NB4 (cell line): ENCODE results near the gene BCL11B.

Source experiments
- DNase-seq: peaks from one replicate; pipeline ENCODE4 v3.0.0; 2010; ENCODE audit warnings: low read depth
- H3K4me3 ChIP-seq: one replicate; pipeline ENCODE4 v1.5.1; 2011; ENCODE audit warnings: mild to moderate bottlenecking, low read depth, low read length, moderate library complexity
- CTCF ChIP-seq: IDR thresholded peaks from one replicate; pipeline ENCODE4 v1.5.1; 2012; ENCODE audit warnings: low read depth, low read length
- MAX ChIP-seq: IDR thresholded peaks from 2 replicates; pipeline ENCODE4 v1.6.1; 2011; ENCODE audit warnings: low read depth, low read length
- MYC ChIP-seq: IDR thresholded peaks from 2 replicates; pipeline ENCODE4 v1.6.1; 2011; ENCODE audit warnings: low read depth, low read length
- POLR2A ChIP-seq: IDR thresholded peaks from 2 replicates; pipeline ENCODE4 v1.6.1; 2011; ENCODE audit warnings: mild to moderate bottlenecking; ENCODE audit not compliant: insufficient read length; ENCODE audit errors: extremely low read depth

BCL11B gene

GRCh38 chr14:99242816-99243721, 28.9 kb downstream of the BCL11B start:
- TF ChIP-seq MAX, result no peak
- no peak for TF ChIP-seq POLR2A
- TF ChIP-seq MYC, result no peak
- TF ChIP-seq CTCF, result no peak
- H3K4me3 ChIP-seq, result no peak overlapping the region
- peak; percentile 77 for DNase-seq

GRCh38 chr14:99242238-99242637, 29.8 kb downstream of the BCL11B start:
- TF ChIP-seq MAX (no peak), CTCF (no peak), POLR2A (no peak), MYC (no peak)
- H3K4me3 ChIP-seq, result no peak overlapping the region
- no peak for DNase-seq

GRCh38 chr14:99241325-99242010, 30.5 kb downstream of the BCL11B start:
- no peak overlapping the region for H3K4me3 ChIP-seq
- DNase-seq, result peak; percentile 19
- TF ChIP-seq CTCF (no peak), POLR2A (no peak), MYC (no peak), MAX (no peak)

- no peak for TF ChIP-seq CTCF
- TF ChIP-seq MAX, result no peak
- no peak for TF ChIP-seq POLR2A
- TF ChIP-seq MYC, result no peak
- no peak for DNase-seq
- no peak overlapping the region for H3K4me3 ChIP-seq
Observed at GRCh38 chr14:99240627-99241324, 31.2 kb downstream of the BCL11B start.

GRCh38 chr14:99239661-99240092, 32.3 kb downstream of the BCL11B start:
- no peak overlapping the region for H3K4me3 ChIP-seq
- TF ChIP-seq POLR2A (no peak), MAX (no peak), CTCF (no peak), MYC (no peak)
- no peak for DNase-seq
